Measurements from ENCODE around the gene HMGXB4. TPM values are rescaled to one million over a fixed set of nuclear protein-coding genes. Genes with fewer than 3 reads are reported as not detected.

The HMGXB4 gene
- polyA plus RNA-seq, 2 of the 4 experiments (the other 2 are of a cell fraction), result 12.9 to 29.5 TPM

- FAIRE-seq (no peak), DNase-seq (ENCODE audit: low read depth in 1 of 2, low spot score in 1 of 2) (no peak), ATAC-seq (no peak)
- Histone ChIP-seq H3K27ac (no peak overlapping the region), H3K4me2 (no peak overlapping the region), H3K9me3 (no peaks in the 10 kb centered on the region), H3K4me1 (peaks cover 25% of the 10 kb centered on the region), H3K4me3 (no peak overlapping the region)
- CTCF ChIA-PET, result no interaction called here
- POLR2A ChIA-PET, result no interaction called here
- TF ChIP-seq NFE2L2 (conservative IDR thresholded peaks at IDR 0.05; ENCODE audit: low read length), result no peak
- no peak for TF ChIP-seq NR3C1 (IDR thresholded peaks at IDR 0.05)
- no peak for TF ChIP-seq CEBPB (IDR thresholded peaks at IDR 0.05)
- TF ChIP-seq, protein P1, sequence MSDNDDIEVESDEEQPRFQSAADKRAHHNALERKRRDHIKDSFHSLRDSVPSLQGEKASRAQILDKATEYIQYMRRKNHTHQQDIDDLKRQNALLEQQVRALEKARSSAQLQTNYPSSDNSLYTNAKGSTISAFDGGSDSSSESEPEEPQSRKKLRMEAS (IDR thresholded peaks at IDR 0.05), result no peak
- TF ChIP-seq POLR2AphosphoS2 (conservative IDR thresholded peaks at IDR 0.05; ENCODE audit: low read length), result no peak
- no peak for TF ChIP-seq E2F6 (IDR thresholded peaks at IDR 0.05; ENCODE audit: borderline replicate concordance, low read depth)
- TF ChIP-seq SREBF2 (IDR thresholded peaks at IDR 0.05), result no peak
- no peak for TF ChIP-seq EHF (CRISPR knock-in tag; IDR thresholded peaks at IDR 0.05)
- TF ChIP-seq SMC3 (IDR thresholded peaks at IDR 0.05), result no peak
- TF ChIP-seq EP300 (IDR thresholded peaks at IDR 0.05), result no peak
- no peak for TF ChIP-seq HOXB13 (CRISPR knock-in tag; IDR thresholded peaks at IDR 0.05; ENCODE audit: low read depth)
- no peak for TF ChIP-seq FOXS1 (CRISPR knock-in tag; IDR thresholded peaks at IDR 0.05)
- no peak for TF ChIP-seq ZNF302 (CRISPR knock-in tag; IDR thresholded peaks at IDR 0.05)
- no peak for TF ChIP-seq HOXA7 (CRISPR knock-in tag; IDR thresholded peaks at IDR 0.05)
- no peak for TF ChIP-seq ZSCAN20 (CRISPR knock-in tag; IDR thresholded peaks at IDR 0.05)
- no peak for TF ChIP-seq HOXB5 (CRISPR knock-in tag; IDR thresholded peaks at IDR 0.05)
- no peak for TF ChIP-seq RNF2 (IDR thresholded peaks at IDR 0.05; ENCODE audit: borderline replicate concordance, low read depth)
- 90% methylated on average over 6 of the region's 6 CpGs for WGBS (ENCODE audit: missing lambda C conversion rate)
These were observed 51.3 kb downstream of the HMGXB4 start for GRCh38 chr22:35308480-35309021.

DNA sequence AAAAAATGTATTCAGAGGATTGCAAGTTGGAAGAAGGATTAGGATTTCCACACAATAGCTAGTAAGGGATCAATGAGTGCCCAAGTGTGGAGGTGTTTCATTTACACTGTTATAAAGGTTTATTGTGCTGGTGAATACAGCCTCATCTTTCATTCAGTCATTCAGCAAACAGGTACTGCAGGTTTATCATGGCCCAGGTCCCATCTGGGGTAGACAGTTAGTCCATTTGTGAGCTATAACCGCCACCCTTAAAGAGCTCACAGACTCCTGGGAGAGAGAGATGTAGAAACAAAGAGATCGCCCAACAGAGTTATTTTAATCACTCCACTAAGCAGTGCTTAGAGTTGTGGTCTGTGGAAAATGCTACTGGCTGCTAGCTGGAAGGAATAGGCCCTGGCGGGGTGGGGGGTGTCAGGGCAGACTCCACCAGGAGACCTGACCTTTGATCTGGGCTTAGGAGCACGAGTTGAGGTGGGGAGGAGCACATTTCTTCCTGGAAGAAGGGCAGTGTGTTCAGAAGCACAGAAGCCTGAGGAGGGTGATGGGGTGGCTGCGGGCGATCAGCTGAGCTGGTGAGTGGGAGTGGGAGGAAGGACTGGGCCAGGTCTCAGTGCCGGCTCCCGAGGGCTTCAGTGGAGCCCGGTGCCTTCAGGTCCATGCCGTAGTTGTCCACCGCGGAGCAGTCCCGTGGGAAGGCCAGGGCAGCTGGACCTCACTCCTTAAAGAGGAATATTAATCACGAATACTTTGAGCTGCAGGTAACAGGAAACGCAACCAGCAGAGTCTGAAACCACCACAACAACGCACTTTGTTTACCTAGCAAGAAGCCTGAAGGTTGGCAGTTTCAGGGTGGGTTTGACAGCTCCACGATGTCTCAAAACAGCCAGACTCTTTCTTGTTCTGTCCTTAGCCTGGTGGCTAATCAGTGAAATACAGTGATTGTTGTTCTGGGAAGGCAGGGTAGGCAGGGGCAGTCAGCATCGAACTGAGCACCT lies 53.6 kb downstream of the HMGXB4 start:
- no peaks in the 10 kb centered on the region for H3K9me3 ChIP-seq
- CTCF ChIA-PET, result interaction anchor here (0.8 kb wide), 1 partner anchor 20 kb away, joined by 5 read pairs; no protein-coding TSS in a partner anchor
- peak overlapping the region in 1 of 2 experiments; percentile 50; a peak in 1 of 6 replicates for H3K27ac ChIP-seq
- POLR2A ChIA-PET, result no interaction called here
- DNase-seq (ENCODE audit: low read depth in 1 of 2, low spot score in 1 of 2) (no peak), FAIRE-seq (no peak), ATAC-seq (peak in 1 of 2 experiments; percentile 41; a peak in 2 of 6 replicates)
- H3K4me1 ChIP-seq, result peaks cover 37% of the 10 kb centered on the region
- no peak overlapping the region for H3K4me3 ChIP-seq
- 83% methylated on average over 17 of the region's 18 CpGs for WGBS (ENCODE audit: missing lambda C conversion rate)
- H3K4me2 ChIP-seq, result 0 out of 3 replicates have a peak overlapping the region, but pooled peaks have one; percentile 1
- TF ChIP-seq RCOR1 (IDR thresholded peaks at IDR 0.05; ENCODE audit: low read depth, low read length), result no peak
- TF ChIP-seq GATA3 (IDR thresholded peaks at IDR 0.05; ENCODE audit: borderline replicate concordance), result no peak
- TF ChIP-seq BHLHE40 (IDR thresholded peaks at IDR 0.05; ENCODE audit: low read depth, low read length), result no peak
- no peak for TF ChIP-seq CHD4 (IDR thresholded peaks at IDR 0.05; ENCODE audit: borderline replicate concordance)
- no peak for TF ChIP-seq TP53 (CRISPR knock-in tag; IDR thresholded peaks at IDR 0.05)
- no peak for TF ChIP-seq JUN (IDR thresholded peaks at IDR 0.05)
- TF ChIP-seq, protein P2, sequence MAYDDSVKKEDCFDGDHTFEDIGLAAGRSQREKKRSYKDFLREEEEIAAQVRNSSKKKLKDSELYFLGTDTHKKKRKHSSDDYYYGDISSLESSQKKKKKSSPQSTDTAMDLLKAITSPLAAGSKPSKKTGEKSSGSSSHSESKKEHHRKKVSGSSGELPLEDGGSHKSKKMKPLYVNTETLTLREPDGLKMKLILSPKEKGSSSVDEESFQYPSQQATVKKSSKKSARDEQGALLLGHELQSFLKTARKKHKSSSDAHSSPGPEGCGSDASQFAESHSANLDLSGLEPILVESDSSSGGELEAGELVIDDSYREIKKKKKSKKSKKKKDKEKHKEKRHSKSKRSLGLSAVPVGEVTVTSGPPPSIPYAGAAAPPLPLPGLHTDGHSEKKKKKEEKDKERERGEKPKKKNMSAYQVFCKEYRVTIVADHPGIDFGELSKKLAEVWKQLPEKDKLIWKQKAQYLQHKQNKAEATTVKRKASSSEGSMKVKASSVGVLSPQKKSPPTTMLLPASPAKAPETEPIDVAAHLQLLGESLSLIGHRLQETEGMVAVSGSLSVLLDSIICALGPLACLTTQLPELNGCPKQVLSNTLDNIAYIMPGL (CRISPR knock-in tag; IDR thresholded peaks at IDR 0.05; ENCODE audit: borderline replicate concordance), result no peak
- no peak for TF ChIP-seq ESRRA (IDR thresholded peaks at IDR 0.05; ENCODE audit: borderline replicate concordance, low read length)

All from A549 (cell line).